Measurements from ENCODE around the gene PITPNM1. TPM values are rescaled to one million over a fixed set of nuclear protein-coding genes. Genes with fewer than 3 reads are reported as not detected.
A peak's percentile ranks its signal among the peaks of the same experiment; 100 is the strongest.

Gene PITPNM1
- total and polyA plus RNA-seq, 2 of the 13 experiments (the other 11 are each of a cell fraction or from before 2014, with no cell fraction given), result 8.2 to 8.5 TPM

DNA sequence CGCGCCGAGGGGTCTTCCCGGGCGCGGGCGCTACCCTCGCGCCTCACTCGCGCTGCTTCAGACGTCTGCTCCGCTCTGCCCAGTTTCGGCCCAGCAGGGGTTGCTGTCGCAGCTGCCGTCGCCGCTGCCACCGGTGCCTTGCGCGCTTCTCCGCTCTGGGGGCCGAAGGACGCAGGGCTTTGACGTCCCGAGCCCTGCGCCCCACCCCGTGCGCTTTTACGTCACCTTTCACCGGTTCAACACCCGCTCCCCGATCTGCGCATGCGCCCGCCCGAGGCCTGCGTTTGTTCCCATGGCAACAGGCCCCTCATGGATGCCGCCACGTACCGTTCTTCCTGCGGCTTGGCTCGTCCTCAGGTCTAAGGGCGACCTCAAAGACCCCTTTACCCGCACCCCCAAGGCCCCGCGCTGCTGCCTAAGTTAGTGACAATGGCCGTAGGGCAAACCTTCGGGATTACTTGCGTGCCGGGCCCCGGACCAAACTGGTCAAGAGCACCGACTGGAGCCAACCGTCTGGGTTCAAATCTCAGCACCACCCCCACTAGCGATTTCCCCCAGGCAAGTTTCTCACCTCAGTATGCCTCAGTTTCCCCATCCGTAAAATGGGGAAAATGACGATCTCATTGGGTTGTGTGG lies 3.4 kb upstream of the PITPNM1 start (continued):
- no peak for TF ChIP-seq RERE (CRISPR knock-in tag; IDR thresholded peaks at IDR 0.05; ENCODE audit: low read depth)
- no peak for TF ChIP-seq HDAC6 (IDR thresholded peaks at IDR 0.05; ENCODE audit: low read depth, low read length)
- TF ChIP-seq, protein P1, sequence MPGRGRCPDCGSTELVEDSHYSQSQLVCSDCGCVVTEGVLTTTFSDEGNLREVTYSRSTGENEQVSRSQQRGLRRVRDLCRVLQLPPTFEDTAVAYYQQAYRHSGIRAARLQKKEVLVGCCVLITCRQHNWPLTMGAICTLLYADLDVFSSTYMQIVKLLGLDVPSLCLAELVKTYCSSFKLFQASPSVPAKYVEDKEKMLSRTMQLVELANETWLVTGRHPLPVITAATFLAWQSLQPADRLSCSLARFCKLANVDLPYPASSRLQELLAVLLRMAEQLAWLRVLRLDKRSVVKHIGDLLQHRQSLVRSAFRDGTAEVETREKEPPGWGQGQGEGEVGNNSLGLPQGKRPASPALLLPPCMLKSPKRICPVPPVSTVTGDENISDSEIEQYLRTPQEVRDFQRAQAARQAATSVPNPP (CRISPR knock-in tag; IDR thresholded peaks at IDR 0.05), result no peak
- no peak for TF ChIP-seq ZNF879 (CRISPR knock-in tag; IDR thresholded peaks at IDR 0.05)
- no peak; the same call in 1 of the 2 replicates for TF ChIP-seq SRY (CRISPR knock-in tag; IDR thresholded peaks at IDR 0.05)
- TF ChIP-seq, protein P2, sequence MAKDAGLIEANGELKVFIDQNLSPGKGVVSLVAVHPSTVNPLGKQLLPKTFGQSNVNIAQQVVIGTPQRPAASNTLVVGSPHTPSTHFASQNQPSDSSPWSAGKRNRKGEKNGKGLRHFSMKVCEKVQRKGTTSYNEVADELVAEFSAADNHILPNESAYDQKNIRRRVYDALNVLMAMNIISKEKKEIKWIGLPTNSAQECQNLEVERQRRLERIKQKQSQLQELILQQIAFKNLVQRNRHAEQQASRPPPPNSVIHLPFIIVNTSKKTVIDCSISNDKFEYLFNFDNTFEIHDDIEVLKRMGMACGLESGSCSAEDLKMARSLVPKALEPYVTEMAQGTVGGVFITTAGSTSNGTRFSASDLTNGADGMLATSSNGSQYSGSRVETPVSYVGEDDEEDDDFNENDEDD (CRISPR knock-in tag; IDR thresholded peaks at IDR 0.05; ENCODE audit: borderline replicate concordance), result 0 out of 2 replicates have a peak, but pooled peaks have one; percentile 46
- no peak for TF ChIP-seq ATM (IDR thresholded peaks at IDR 0.05; ENCODE audit: borderline replicate concordance)
- TF ChIP-seq MIER2 (CRISPR knock-in tag; IDR thresholded peaks at IDR 0.05), result no peak
- no peak for TF ChIP-seq CCAR2 (optimal IDR thresholded peaks at IDR 0.05; ENCODE audit: low read depth, low read length)
- TF ChIP-seq, protein P3, sequence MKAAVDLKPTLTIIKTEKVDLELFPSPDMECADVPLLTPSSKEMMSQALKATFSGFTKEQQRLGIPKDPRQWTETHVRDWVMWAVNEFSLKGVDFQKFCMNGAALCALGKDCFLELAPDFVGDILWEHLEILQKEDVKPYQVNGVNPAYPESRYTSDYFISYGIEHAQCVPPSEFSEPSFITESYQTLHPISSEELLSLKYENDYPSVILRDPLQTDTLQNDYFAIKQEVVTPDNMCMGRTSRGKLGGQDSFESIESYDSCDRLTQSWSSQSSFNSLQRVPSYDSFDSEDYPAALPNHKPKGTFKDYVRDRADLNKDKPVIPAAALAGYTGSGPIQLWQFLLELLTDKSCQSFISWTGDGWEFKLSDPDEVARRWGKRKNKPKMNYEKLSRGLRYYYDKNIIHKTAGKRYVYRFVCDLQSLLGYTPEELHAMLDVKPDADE (CRISPR knock-in tag; IDR thresholded peaks at IDR 0.05), result no peak
- peak; percentile 74; the same call in 1 of the 2 replicates for TF ChIP-seq ZHX1 (CRISPR knock-in tag; IDR thresholded peaks at IDR 0.05; ENCODE audit: low read depth)
- TF ChIP-seq JDP2 (CRISPR knock-in tag; IDR thresholded peaks at IDR 0.05; ENCODE audit: borderline replicate concordance), result no peak
- TF ChIP-seq, protein P4, sequence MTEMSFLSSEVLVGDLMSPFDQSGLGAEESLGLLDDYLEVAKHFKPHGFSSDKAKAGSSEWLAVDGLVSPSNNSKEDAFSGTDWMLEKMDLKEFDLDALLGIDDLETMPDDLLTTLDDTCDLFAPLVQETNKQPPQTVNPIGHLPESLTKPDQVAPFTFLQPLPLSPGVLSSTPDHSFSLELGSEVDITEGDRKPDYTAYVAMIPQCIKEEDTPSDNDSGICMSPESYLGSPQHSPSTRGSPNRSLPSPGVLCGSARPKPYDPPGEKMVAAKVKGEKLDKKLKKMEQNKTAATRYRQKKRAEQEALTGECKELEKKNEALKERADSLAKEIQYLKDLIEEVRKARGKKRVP (CRISPR knock-in tag; IDR thresholded peaks at IDR 0.05), result no peak

Measured in HepG2 (cell line).